AG08396 (cell line): ENCODE data around the gene ZNF358.

Experiments
- DNase-seq: peaks from one replicate; pipeline ENCODE4 v3.0.0; 2012; ENCODE audit warnings: low spot score, mixed read lengths

The ZNF358 gene

GRCh38 chr19:7515645-7516151 is at the start of gene ZNF358:
TSS of gene ZNF358 (plus strand) at chr19:7516103. CDS start at chr19:7519243, 3,140 bp downstream.
- DNase-seq: peak; percentile 94

DNA sequence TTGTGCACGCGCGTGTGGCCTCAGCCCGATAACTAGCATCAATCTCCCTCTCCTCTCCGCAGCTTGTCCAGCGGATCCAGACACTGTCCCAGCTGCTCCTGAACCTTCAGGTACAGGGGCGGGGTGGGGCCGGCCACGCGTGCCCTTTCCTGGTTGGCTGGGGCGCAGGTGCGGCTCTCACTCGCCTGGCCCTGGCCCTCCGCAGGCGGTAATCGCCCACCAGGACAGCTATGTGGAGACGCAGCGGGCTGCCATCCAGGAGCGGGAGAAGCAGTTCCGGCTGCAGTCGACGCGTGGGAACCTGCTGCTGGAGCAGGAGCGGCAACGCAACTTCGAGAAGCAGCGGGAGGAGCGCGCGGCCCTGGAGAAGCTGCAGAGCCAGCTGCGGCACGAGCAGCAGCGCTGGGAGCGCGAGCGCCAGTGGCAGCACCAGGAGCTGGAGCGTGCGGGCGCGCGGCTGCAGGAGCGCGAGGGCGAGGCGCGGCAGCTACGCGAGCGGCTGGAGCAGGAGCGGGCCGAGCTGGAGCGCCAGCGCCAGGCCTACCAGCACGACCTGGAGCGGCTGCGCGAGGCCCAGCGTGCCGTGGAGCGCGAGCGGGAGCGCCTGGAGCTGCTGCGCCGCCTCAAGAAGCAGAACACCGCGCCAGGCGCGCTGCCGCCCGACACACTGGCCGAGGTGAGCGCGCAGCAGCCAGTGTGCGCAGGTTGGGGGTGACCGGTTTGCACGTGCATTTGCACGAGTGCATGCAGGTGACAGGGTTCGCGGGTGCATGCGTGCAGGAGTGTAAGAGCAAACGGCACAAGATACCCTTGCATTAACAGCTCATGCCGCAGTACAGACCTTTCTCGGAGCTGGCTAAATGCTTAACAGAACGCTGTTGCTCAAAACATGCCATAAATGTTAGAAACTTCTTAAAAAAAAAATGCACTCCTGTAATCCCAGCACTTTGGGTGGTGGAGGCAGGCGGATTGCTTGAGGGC is 48.6 kb upstream of the ZNF358 start:
- DNase-seq: no peak

- no peak for DNase-seq
Observed at GRCh38 chr19:7468840-7469239, 47.1 kb upstream of the ZNF358 start.

DNA sequence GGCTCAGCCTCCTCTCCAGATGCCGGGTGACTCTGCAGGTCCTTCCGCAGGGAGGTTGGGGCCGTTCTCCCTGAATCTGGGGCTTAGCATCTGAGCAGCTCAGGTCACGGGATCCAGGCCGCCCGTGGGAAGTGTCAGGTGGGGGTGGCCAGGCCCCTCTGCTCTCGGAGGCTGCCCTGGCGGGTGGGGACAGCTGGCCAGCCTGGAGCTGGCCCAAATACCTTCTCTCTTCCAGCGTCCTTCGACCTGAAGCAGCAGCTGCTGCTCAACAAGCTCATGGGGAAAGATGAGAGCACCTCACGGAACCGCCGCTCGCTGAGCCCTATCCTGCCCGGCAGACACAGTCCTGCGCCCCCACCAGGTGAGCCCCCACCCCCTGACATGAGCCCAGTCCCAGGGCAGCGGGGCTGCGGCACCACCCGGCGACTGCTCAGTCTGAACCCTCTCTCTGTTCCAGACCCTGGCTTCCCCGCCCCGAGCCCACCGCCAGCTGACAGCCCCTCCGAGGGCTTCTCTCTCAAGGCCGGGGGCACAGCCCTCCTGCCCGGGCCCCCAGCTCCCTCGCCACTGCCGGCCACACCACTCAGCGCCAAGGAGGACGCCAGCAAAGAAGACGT is 46.1 kb upstream of the ZNF358 start:
- DNase-seq: no peak

- DNase-seq: no peak
Observed at GRCh38 chr19:7470540-7471305, 45.2 kb upstream of the ZNF358 start.

- no peak for DNase-seq
Observed at GRCh38 chr19:7471696-7472615, 43.9 kb upstream of the ZNF358 start.

DNA sequence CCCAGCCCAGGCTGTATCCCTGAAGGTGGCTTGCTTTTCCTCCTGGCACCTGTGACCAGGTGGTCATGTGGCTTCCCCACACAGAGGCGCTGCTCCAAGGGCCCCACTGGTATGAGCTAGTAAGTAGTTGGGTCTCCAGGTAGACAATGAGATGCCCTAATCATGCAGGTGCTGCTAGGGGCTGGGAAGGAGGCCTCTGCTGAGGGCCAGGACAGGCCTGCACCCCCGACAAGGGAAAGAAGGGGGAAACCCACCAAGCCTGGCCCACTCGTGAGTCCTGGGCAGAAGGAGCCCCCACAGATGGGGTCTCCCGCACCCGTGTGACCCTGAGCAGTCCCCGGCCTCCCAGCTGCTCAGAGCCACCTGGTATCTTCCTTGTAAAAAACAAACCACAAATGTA is 40.2 kb upstream of the ZNF358 start:
- no peak for DNase-seq

DNA sequence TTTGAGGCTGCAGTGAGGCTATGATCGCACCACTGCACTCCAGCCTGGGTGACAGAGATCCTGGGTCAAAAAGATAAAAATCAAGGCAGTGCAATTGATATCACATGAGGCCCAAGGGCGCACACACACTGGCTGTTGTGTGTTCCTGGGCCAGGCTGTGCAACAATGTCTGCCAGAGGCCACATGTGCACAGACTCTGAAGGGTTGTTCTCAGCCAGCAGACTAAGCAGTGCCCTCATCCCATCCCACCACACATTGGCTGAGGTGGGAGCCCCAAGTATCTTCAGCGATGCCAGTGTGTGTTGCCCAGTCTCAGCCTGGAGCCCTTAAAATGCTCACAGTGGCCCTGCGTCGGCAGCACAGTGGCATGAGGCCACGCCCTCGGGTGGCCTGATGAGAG is 39.7 kb upstream of the ZNF358 start:
- DNase-seq: no peak

GRCh38 chr19:7476777-7477494 is 39.0 kb upstream of the ZNF358 start:
- no peak for DNase-seq

GRCh38 chr19:7477758-7478157 is 38.1 kb upstream of the ZNF358 start:
- no peak for DNase-seq

GRCh38 chr19:7478173-7478842 is 37.6 kb upstream of the ZNF358 start:
- no peak for DNase-seq

DNA sequence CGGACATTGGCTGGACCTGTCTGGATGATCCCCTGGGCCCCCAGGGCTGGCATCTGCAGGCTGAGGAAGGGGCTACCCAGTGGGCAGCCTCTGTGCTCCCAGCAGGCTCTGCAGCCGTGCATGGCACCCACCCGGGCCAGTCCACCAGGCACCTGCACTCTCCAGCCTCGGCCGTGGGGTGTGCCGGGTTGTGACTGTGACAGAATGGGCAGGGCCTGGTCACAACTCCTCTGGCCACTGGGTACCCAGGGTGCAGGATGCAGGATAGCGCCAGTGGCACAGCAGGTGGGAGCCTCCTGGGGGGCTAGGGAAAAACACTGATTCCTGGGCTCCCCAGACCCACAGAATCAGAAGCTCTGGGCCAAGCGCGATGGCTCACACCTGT is 37.1 kb upstream of the ZNF358 start:
- no peak for DNase-seq

DNA sequence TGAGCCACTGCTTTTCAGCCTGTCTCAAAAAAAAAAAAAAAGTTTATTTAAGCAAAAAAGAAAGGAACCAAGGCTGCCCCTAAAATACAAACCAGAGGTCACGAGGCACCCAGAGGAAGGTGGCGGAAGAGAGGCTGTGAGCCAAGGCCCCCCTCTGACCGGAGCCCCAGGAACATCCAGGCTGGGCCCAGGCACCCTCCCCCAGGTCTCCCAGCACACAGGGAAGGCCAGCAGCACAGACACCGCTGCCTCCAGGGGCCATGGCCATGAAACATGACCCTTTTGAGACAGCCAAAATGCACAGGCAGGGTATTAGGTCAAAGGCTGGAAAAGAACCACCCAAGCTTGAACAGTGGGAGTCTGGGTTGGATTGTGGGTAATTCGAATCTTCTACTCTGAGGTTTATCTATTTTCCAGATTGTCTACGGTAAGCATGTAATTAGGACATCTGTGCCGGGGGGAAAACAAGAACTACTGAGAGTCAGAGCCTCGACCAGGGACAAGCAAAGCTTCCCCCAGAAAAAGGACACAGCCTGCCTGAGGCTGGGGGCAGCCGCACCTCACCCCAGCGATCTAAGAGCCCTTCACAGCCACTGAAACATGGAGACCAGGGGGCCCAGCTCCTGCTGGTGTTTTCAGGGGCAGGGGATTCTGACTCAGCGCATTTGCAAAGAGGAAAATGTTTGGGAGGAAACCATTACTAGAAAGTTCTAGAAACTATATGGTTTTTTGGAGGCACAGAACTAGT is 35.5 kb upstream of the ZNF358 start:
- DNase-seq: no peak

DNA sequence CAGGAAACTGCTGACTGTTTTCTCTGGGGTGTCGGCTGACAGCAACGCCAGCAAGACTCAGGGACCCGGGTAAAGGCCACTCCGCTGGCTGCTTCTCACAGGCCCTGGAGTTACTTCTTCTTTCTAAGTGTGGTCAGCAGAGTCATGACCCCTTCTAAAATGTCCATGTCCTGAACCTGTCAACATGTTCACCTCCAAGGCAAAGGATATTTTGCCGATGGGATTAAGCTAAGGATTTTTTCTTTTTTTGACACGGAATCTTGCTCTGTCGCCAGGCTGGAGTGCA is 35.0 kb upstream of the ZNF358 start:
- no peak for DNase-seq

- no peak for DNase-seq
Observed at GRCh38 chr19:7482584-7483439, 33.1 kb upstream of the ZNF358 start.

- no peak for DNase-seq
Observed at GRCh38 chr19:7483720-7484201, 32.1 kb upstream of the ZNF358 start.

GRCh38 chr19:7486923-7487322 is 29.0 kb upstream of the ZNF358 start:
- DNase-seq: no peak

DNA sequence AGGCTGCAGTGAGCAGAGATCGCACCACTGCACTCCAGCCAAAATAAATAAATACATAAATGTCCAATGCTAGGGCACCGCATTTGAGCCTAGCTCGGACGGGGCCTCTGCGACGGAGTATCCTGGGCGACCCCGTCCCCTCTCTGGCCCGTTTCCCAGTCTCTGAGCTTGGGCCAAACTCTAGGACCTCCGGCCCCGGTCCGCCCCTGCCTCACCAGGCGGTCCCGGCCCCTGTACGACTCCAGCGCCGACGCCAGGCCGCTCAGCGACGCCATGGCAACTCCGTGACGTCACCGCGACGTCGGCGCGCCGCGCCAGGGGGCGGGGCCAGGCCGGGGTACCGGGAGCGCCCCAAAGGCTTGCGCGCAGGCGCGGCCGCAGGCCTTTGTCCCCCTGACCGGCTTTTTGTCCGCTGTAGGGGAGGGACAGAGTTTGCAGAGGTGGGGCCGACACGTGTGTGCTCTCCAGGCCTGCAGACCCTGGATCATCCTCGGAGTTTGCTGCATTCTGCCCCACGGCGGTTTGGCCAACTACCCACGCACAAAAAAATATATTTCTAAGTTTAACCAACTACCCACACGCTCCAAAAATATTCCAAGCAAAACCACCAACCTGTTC is 27.1 kb upstream of the ZNF358 start, which contains the start of gene PEX11G:
PEX11G (minus strand) TSS at position 300 of the 618 bp plus-strand sequence; CDS start at position 275, 25 bp downstream.
- peak; percentile 99 for DNase-seq
